Brain pericyte (primary cell): Measurements from ENCODE around the gene TTLL8.
"Not testable (repeated sequence)": the region's sequence is repeated elsewhere in the genome, so short reads cannot be mapped to it uniquely, and the experiment has no call there.

Experiments used
- DNase-seq: peaks from one replicate; pipeline ENCODE4 v3.0.0-alpha.2; 2012; ENCODE audit warnings: low read depth, low spot score

TTLL8 gene

DNA sequence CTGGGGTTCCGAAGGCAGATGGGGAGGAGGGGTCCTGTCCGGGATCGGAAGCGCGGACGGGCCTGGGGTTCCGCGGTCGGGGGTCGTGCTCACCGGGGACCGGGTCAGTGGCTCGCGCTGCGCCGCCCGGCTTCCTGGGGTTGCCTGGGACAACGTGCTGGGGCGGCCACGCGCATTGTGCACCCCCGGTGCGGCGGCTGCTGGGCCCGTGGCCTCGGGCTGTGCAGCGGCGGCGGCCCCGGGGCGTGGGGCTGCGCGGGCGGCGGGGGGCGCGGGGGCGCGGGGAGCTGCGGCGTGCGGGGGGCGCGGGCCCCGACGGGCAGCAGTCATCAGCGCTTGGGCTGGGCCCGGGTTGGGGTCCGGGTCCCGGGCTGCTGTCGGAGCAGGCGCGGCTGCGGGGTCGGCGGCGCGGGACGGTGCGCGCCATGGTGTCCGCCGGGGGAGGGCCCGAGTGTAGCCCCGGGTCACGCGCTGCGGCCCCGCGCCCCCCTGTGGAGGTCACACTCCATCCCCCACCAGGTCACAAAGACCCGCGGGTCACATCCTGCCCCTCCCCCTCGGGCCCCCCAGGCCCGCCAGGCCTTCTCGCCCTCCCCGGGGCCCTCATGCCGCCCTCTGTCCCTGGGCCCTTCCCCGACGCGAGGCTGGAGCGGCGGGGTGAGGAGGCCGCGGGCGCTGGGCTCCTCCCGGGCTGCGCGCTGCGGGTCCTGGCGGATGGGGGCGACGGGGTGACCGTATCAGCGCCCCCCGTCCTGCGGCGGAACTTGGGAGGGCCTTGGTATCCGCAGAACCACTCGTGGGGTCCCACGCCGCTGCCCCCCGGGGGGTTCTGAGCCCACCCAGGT, at the start of gene TTLL8:
TSS of gene TTLL8 (minus strand) at position 238 of the 845 bp plus-strand sequence.
- no peak for DNase-seq

DNA sequence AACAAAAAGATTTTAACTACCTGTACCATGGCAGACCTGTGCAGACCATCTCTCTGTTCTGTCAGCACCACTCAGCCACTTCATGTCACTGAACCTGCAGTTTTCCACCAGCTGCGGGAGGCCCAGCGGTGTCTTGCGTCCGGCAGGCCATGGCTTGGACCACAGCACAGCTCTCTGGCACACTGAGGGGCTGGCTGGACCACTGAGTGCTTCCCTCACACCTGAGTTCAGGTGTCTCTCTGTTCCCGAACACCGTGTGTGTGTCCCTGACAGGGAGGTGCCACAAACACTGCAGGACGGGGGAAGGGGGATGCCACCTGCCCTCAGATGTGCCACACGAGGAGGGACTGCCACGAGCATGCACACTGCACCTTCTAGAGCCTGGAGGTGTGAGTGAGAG, 49.4 kb upstream of the TTLL8 start:
- no peak for DNase-seq

DNA sequence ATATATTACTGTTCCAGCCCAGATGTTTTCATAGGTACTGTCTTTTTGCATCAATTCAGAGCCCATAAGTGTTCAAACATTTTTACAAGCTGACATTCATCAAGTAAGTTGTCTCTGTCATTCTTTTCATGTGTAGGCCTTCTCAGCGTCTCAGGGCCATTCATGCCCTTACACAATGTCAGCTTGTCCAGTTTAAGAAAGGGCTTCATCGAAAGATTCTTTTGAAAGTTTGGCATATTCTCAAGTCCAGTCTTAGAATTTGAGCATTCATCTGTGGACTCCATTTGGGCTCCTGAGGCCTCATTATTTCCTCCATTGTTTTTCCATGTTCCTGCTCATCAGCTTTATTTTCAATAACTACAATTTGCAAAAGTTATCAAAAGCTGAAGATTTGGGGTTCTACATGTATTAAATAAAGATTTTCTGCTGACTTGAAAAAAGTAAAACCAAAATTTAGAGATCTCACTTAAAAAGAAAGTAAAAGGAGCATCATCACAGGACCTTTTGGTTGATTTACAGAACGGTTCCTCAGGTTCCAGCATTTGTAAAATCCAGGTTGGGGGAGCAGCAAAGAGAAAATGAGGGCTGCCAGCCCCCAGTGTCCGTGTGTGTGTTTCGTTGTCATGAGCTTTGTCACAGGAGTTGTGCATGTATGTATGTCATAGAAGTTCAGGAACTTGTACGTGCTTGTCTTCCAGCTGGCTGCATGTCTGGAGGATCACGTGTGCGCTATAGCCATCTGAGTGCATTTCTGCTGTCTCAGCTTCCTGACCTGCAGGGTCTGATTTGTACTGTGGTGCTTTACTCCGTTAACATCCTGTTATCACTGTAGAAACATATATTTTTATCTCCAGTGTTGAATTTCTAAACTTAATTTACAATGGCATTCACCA, 47.4 kb upstream of the TTLL8 start:
- DNase-seq = no peak

DNA sequence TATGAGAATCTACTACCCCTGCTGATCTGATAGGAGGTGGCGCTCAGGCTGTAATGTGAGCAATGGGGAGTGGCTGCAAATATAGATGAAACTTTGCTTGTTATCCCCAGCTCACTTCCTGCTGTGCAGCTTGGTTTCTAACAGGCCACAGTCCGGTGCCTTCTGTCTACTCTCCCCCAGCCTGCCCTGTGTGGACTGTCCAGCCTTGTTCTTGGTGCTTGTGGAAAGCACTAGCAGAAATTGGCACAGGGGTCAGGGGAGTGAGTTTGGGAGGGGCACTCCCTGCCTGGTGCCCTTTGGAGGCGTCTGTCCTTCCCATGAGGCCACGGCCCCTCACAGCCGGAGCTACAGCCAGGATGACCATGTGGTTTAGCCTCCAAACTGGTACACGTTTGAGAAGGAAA, 46.0 kb upstream of the TTLL8 start:
- DNase-seq = no peak

DNA sequence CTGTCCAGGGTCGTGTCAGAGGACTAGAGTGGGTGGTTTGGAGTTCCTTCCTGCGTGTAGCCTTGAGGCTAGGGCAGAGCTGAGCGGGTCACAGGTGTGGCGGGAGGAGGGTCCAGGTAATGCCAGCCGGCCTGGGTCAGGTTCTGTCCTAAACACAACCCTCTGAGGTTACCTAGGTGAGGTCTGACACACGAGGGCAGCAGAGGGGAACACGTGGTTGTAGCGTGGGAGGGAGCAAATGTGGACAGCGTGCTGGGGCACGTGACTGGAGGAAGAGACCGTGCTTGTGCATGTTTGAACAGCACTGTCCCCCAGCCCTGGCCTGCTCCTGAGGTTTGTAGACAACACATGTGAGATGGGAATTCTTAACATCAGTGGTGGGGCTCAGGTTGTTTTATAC, 44.8 kb upstream of the TTLL8 start:
- DNase-seq = no peak

DNA sequence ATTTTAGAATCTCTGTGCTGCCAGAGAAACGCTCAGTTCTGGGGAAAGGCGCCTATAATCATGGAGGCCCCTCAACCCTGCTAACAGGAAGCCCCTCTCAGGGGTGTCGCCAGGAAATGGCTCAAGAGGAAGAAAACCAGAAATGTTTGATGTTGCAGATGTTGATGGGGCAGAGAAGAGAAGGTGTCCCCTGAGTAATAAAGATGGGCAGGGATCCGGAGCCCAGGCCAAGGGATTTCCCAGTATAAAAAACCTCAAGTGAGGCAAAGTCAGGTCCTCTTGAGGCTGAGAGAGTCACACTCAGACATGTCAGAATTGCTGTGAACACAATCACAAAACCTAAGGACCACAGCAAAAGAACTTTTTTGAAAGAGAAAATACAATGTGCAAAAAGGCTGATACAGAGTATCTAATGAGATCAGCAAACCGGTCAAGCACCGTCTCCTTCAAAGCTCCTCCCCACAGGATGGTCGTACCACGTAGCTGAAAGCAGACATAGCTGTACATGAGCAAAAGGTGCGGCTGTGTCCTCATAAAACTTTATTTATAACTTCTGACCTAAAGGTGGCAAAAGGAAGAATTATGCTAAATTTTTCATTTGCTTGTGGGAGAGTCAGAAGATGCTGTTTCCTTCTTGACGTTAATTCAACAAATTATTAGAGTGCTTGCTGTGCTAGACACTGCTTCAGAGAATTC, 43.9 kb upstream of the TTLL8 start:
- DNase-seq = no peak

DNA sequence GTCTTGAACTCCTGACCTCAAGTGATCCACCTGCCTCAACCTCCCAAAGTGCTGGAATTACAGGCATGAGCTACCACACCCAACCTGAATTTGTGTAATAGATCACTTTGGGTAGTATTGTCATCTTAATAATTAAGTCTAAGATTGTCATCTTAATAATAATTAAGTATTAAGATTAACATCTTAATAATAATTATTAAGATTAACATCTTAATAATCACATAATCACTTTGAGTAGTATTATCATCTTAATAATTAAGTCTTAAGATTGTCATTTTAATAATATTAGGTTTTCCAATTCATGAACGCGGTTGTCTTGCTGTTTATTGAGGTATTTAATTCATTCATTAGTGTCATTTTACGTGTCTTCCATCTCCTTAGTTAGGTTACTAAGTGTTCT, 40.0 kb upstream of the TTLL8 start:
- no peak for DNase-seq

DNA sequence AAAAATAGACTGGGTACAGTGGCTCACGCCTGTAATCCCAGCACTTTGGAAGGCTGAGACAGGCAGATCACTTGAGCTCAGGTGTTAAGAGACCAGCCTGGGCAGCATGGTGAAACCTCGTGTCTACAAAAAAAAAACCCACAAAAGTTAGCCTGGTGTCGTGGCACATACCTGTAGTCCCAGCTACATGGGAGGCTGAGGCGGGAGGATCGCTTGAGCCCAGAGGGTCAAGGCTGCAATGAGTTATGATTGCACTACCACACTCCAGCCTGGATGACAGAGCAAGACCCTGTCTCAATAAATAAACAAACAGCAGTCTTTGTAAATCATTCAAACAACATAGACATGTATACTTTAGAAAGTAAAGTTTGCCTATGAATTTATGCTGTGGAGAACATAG, 34.2 kb upstream of the TTLL8 start:
- no peak for DNase-seq

DNA sequence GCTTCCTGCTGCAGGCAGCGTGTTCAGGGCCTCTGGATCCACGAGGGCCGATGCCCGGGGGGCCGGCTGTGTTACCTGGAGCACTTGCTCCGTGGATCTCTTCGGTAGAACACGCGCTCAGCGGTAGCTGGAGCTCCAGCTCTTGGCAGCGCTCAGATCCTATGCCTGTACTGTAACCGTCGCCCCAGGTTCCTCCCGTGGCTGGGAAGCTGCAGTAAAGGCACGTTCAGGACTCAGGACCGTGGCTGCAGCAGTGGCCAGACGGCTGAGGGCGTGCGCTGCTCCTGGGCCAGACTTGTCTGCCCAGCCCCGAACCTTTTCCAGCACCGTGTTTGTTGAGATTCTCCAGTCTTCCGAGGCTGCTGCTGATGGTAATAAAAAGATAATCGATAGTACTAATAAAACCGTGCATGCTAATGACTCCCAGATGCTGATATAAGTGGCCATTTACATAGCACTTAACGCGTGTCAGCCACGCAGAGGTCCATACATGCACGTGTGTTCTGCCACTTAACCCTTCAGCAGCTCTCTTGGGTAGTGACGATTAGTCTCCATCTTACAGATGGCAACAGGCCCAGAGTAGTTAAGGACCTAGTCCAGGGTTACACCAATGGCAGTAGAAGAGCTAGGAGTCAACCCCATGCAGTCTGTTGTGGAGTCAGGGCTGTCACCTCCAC, 33.1 kb upstream of the TTLL8 start:
- no peak for DNase-seq

DNA sequence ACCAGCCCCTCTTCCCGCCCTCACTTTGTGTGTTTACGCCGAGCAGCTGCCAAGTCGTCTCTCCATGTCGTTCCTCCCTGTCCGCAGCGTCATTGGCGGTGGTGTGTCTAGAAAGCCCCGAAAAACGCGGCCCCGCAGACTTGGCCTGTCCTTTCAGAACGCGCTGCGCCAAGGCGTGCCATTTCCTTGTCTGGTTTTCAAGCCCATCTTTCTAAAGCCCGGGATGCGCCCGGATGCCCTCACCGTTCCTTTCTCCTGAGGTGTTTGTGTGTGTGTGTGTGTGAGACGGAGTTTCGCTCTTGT, 32.3 kb upstream of the TTLL8 start:
- DNase-seq = no peak

DNA sequence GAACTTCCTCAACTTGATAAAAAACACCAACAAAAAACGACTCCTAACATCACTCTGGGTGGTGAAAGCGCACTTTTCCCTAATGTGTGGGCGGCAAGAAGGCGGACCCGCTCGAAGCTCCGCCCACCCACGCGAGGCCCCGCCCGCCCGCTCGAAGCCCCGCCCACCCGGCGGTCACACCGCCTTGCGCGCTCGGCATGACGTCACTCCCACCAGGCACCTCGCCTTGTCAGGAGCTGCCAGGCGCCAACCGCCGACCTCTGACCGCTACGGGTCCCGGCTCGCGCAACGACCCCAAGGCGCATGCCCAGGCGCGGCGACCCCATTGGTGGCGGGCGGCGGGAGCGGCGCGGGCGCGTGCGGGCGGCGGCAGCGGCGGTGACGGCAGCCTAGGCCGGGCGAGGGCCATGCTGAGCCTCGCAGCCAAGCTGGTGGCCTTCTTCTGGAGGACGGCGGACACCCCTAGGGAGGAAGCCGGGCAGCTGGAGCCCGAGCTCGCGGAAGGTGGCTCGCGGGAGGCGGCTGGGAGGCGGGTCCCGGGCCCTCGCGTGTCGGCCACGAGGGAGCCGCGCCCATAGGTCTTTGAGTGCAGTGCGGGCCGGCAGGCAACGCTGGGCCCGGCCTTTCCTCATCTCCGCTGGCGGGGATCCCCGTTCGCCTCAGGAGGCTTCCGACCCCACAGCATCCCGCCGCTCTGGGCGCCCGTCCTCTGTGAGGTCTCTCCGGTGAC, 31.7 kb upstream of the TTLL8 start, which contains the start of gene MOV10L1:
TSS of gene MOV10L1 (plus strand) at position 325 of the 730 bp plus-strand sequence. CDS start at position 408, 83 bp downstream.
- no peak for DNase-seq

DNA sequence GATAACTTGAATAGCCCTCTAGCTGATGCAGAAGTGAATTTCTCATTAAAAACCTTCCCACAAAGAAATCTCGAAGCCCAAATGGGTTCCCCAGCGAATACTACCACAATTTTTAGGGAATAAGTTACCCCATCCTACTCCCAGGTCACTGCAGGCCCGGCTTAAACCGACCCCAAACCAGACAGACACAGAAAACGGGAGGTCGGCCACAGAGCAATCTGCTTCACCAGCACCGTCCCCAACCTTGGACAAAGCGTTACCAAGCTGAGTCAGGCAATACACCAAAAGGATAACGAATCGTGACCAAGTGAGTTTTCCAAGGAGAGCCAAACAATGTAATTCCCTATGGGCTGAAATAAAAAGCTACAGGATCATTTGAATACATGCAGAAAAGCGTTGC, 31.1 kb upstream of the TTLL8 start:
- no peak for DNase-seq

DNA sequence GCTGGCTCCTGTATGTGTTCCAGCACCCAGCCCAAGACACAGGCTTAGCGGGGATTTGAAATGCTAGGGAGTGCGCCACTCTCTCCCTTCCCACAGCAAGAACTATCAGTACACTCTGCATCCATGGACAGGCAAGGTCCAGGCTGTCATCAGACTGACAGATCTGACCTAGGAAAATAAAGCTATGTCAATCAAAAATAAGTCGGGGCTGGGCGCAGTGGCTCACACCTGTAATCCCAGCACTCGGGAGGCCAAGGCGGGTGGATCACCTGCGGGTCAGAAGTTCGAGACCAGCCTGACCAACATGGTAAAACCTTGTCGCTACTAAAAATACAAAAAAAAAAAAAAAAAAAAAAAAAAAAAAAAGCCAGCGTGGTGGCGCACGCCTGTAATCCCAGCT, 30.0 kb upstream of the TTLL8 start:
- DNase-seq = no peak

DNA sequence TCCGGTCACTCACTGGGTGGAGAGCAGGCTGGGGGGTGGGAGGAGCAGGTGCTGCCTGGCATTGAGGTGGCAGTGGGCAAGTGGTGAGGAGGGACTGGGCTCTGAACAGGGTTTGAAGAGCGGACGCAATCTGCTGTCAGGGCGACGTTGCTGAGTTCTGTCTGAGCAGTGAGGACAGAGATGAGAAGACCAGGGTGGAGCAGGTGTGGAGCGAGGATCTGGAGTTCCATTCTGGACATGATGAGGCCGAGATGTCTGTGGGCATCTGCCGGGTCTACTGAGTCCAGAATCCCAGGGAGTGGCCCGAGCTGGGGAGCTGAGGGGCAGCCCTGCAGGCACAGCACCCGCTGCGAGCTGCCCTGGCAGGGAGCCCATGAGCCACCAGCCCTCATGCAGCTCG, 29.5 kb upstream of the TTLL8 start:
- DNase-seq = no peak

DNA sequence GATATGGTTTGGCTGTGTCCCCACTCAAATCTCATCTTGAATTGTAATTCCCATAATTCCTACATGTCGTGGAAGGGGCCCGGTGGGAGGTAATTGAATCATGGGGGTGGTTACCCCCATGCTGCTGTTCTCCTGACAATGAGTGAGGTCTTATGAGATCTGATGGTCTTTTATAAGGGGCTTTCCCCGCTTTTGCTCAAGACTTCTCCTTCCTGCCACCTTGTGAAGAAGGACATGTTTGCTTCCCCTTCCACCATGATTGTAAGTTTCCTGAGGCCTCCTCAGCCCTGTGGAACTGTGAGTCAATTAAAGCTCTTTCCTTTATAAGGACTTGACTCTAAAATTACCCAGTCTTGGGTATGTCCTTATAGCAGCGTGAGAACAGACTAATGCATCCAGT, 28.9 kb upstream of the TTLL8 start:
- DNase-seq = not testable (repeated sequence)

DNA sequence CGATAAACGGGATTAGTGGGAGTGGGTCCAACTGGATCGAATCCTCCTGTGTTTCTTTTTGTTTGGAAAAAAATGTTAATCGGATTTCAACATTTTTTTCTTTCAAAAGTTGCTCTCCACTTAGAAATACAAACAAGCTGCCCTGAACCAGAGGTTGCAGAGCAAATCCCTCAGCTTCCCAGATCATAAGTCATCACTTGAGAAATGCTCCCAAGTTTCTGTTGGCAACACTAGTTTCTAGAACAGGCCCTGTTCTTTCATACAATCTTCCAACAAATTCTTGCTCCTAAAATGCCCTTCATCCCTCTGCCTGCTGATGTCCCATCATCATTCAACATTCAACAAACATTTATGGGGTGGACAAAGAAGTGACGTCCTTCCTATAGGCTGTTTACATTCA, 28.4 kb upstream of the TTLL8 start:
- no peak for DNase-seq

DNA sequence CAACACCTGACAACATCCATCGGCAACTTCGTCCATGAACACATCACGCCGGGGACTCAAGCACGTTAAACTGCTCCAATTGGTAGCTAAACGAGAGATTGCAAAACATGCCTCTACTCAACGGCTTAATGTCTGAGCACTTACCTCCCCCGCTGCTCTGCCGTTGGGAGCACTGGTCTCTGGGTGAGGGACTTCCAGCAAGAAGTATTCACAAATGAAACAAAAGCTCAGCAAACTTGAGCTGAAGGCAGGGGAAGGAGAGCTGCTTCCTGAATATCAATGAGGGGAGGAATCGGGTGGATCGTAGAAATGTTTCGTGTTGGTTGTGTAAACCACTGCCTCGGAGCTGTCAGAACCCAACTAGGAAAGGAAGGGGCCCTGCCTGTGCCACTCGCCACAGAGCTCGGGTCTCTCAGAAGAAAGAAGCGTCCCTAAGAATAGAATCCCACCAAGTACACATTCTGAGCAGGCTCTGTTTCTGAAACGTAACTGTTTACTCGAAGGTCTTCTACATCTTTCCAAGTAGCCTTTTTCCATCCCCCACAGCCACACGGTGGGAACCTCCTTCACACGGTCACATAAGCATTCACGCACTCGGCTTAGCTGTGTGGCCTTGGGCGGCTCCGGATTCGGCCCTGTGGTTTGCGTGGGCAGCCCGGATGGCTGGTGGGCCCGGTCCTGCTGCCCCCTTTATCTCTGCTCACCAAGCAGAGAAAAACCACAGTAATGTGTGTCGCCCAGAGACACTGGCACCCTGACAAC, 27.3 kb upstream of the TTLL8 start, which contains the start of gene MLC1:
TSS of gene MLC1 (minus strand) at position 216 of the 762 bp plus-strand sequence. CDS start 524 bp downstream, outside the sequence.
- no peak for DNase-seq

DNA sequence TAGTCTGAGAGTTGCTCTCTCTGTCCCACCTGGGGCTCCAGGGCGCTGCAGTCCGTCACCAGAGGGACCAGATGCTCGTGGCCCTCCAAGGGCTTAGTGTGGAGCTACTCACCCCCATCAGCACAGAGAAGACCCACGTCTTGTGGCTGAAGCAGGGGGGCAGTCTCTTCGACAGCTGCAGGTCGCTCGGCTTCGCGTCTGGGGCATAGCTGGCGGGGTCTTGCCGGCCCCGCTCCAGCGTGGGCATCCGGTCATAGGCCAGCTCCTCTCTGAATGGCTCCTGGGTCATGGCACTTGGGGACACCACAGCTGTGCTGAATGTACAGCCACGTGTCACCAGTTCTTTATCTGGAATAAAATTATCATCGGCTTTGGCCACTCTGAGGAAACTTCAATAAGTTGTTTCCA, 26.5 kb upstream of the TTLL8 start:
- no peak for DNase-seq

DNA sequence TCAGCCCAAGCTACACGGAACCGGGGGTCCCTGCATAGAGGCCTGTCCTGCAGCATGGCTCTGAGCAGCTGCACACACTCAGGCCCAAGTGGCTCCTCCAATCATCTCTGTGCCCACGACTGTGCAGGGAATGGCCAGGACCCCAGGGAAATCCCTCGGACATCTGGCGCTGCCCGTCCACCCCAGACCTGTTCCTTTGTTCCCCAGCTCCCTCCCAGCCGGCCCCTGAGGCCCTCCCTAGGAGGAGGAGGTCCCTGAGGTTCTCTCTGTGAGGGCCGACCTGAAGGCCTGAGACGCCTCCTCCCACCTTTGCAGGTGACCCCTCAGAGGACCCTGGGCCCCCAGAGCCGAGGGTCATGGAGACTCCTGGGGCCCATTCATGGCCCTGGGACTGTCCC, 26.0 kb upstream of the TTLL8 start:
- no peak for DNase-seq

DNA sequence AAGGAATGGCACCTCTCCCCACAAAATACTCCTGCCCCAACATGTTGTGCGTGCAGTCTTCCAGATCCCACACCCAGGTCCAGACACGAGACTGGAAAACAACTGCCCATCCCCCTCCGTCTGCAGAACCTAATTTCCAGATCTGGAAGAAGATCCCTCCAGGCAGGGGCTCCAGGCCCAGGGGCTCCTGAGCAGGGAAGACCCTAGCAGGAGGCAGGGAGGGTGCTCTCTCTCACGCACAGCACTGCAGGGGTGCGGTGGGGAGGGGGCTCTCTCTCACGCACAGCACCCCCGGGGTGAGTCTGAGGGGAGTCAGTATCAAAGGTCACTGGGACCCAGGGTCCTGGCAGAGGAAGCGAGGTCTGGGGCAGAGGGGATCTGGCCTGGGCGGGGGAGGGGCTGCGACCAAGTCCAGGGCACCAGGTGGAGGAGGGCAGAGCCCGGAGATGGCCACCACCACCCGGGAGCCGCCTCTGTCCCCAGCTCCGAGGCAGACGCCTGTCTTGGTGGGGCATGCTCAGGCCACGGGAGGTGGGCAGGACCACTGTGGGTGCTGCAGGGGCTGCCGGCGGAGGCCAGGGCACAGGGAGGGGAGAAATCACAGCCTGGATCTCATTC, 25.5 kb upstream of the TTLL8 start:
- no peak for DNase-seq
